HepG2 (cell line): ENCODE data around the gene GZF1. TPM values are rescaled to one million over a fixed set of nuclear protein-coding genes. Genes with fewer than 3 reads are reported as not detected.

Experiments used
- ARHGAP35 ChIP-seq: sonication (generic); formaldehyde crosslinking; IDR thresholded peaks from 2 replicates; pipeline ENCODE4 v1.9.0; 2022; ENCODE audit warnings: mild to moderate bottlenecking, inconsistent platforms, moderate library complexity, missing genetic modification reagents, borderline replicate concordance
- DZIP1 ChIP-seq: sonication (generic); formaldehyde crosslinking; IDR thresholded peaks from 2 replicates; pipeline ENCODE4 v1.5.0; 2020; ENCODE audit warnings: mild to moderate bottlenecking, missing genetic modification reagents
- HOXA5 ChIP-seq: sonication (generic); formaldehyde crosslinking; IDR thresholded peaks from 2 replicates; pipeline ENCODE4 v1.4.0; 2020; ENCODE audit warnings: missing genetic modification reagents
- MXD4 ChIP-seq: IDR thresholded peaks from 2 replicates; pipeline ENCODE4 v1.6.1; 2016; ENCODE audit warnings: mild to moderate bottlenecking, missing biosample characterization, missing genetic modification reagents
- NFRKB ChIP-seq: fragments of 450-650 bp; IDR thresholded peaks from 2 replicates; pipeline ENCODE4 v1.6.1; 2017
- REST ChIP-seq, 2 experiments: IDR thresholded peaks; 2 replicates each; pipeline ENCODE4 v1.6.1; 2011 to 2012; ENCODE audit warnings: low read length in 2 of 2, borderline replicate concordance in 1 of 2, low read depth in 1 of 2, mild to moderate bottlenecking in 1 of 2, moderate library complexity in 1 of 2
- ZNF224 ChIP-seq: sonication (generic); formaldehyde crosslinking; IDR thresholded peaks from 2 replicates; pipeline ENCODE4 v1.5.0; 2020; ENCODE audit warnings: mild to moderate bottlenecking, missing genetic modification reagents
- ZNF816 ChIP-seq: sonication (generic); formaldehyde crosslinking; IDR thresholded peaks from 2 replicates; pipeline ENCODE4 v1.8.0; 2022; ENCODE audit warnings: missing genetic modification reagents, mild to moderate bottlenecking, borderline replicate concordance
- ZSCAN31 ChIP-seq: sonication (generic); formaldehyde crosslinking; IDR thresholded peaks from 2 replicates; pipeline ENCODE4 v1.5.0; 2020; ENCODE audit warnings: low read depth, mild to moderate bottlenecking, missing genetic modification reagents
- polyA plus RNA-seq, 8 experiments: library from polyadenylated mRNA; depleted of rRNA in 3 of 8; stranded (reverse) in 7 of 8; unstranded in 1 of 8; fragments of >200 nt; fragmentation: Illumina TruSeq in 4 of 8; extraction: Trizol in 4 of 8; gene quantifications; 2 replicates each; pipeline versions ENCODE4 v1.2.1 to v1.2.3, GENCODE V29; 2011 to 2016; ENCODE audit warnings: low read depth in 4 of 8, missing spikeins in 1 of 8, mixed read lengths in 1 of 8; ENCODE audit not compliant: insufficient read depth in 1 of 8
- total RNA-seq, 5 experiments: library from RNA; depleted of rRNA; stranded (reverse); fragments of >200 nt; fragmentation: Illumina TruSeq; extraction: Trizol; gene quantifications; 2 replicates each; pipeline ENCODE4 v1.2.3, GENCODE V29; 2016; ENCODE audit warnings: low read depth in 1 of 5
- TF ChIP-seq, protein P1 (sequence below): sonication (generic); formaldehyde crosslinking; IDR thresholded peaks from 2 replicates; pipeline ENCODE4 v1.5.0; 2020; ENCODE audit warnings: mild to moderate bottlenecking, missing genetic modification reagents, borderline replicate concordance

Gene GZF1
- total and polyA plus RNA-seq, 2 of the 13 experiments (the other 11 are each of a cell fraction or from before 2014, with no cell fraction given): 16.9 to 26.0 TPM

DNA sequence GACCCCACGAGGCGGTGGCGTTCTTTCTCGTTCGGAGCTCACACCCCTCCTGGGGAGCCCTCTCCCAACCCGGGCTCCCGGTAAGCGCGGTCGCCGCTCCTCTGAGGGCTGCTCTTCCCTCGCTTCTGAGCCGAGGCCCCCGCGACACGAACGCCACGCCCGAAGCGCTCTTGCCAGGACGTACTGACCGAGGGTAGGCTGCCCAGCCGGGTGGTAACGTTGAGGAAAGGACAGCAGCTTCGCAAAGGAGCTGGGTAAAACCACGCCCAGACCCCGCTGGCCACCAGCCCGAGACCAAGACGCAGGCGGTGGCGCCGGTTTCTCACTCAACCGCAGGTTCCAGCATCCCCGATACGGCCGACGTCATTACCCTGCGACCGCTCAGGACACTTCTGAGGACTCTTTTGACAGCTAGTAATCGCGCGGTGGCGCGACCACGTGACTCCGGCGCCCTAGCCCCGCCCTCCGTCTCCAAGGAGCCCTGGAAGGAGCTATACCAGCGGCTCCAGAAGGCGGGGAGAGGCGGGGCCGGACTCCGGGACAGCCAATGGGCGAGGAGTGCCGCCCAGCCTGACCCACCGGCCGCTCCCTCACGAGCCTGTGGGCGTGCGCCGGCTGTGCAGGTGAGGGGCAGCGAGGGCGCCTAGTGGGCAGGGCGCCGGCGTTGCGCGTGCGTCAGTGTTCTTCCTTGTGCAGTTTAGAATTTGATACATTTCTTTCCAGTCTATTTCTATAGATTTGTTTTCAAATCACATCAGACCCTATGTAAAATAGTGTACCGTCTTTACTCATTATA, 4.0 kb upstream of the GZF1 start (continued):
- TF ChIP-seq ZNF224 (CRISPR knock-in tag): peak; percentile 85; the same call in 1 of the 2 replicates
- no peak for TF ChIP-seq NFRKB
- TF ChIP-seq ARHGAP35 (CRISPR knock-in tag): peak; percentile 88; the same call in 1 of the 2 replicates
- TF ChIP-seq DZIP1 (CRISPR knock-in tag): no peak; the same call in 1 of the 2 replicates
- peak; percentile 99 for TF ChIP-seq MXD4
- TF ChIP-seq, protein P1, sequence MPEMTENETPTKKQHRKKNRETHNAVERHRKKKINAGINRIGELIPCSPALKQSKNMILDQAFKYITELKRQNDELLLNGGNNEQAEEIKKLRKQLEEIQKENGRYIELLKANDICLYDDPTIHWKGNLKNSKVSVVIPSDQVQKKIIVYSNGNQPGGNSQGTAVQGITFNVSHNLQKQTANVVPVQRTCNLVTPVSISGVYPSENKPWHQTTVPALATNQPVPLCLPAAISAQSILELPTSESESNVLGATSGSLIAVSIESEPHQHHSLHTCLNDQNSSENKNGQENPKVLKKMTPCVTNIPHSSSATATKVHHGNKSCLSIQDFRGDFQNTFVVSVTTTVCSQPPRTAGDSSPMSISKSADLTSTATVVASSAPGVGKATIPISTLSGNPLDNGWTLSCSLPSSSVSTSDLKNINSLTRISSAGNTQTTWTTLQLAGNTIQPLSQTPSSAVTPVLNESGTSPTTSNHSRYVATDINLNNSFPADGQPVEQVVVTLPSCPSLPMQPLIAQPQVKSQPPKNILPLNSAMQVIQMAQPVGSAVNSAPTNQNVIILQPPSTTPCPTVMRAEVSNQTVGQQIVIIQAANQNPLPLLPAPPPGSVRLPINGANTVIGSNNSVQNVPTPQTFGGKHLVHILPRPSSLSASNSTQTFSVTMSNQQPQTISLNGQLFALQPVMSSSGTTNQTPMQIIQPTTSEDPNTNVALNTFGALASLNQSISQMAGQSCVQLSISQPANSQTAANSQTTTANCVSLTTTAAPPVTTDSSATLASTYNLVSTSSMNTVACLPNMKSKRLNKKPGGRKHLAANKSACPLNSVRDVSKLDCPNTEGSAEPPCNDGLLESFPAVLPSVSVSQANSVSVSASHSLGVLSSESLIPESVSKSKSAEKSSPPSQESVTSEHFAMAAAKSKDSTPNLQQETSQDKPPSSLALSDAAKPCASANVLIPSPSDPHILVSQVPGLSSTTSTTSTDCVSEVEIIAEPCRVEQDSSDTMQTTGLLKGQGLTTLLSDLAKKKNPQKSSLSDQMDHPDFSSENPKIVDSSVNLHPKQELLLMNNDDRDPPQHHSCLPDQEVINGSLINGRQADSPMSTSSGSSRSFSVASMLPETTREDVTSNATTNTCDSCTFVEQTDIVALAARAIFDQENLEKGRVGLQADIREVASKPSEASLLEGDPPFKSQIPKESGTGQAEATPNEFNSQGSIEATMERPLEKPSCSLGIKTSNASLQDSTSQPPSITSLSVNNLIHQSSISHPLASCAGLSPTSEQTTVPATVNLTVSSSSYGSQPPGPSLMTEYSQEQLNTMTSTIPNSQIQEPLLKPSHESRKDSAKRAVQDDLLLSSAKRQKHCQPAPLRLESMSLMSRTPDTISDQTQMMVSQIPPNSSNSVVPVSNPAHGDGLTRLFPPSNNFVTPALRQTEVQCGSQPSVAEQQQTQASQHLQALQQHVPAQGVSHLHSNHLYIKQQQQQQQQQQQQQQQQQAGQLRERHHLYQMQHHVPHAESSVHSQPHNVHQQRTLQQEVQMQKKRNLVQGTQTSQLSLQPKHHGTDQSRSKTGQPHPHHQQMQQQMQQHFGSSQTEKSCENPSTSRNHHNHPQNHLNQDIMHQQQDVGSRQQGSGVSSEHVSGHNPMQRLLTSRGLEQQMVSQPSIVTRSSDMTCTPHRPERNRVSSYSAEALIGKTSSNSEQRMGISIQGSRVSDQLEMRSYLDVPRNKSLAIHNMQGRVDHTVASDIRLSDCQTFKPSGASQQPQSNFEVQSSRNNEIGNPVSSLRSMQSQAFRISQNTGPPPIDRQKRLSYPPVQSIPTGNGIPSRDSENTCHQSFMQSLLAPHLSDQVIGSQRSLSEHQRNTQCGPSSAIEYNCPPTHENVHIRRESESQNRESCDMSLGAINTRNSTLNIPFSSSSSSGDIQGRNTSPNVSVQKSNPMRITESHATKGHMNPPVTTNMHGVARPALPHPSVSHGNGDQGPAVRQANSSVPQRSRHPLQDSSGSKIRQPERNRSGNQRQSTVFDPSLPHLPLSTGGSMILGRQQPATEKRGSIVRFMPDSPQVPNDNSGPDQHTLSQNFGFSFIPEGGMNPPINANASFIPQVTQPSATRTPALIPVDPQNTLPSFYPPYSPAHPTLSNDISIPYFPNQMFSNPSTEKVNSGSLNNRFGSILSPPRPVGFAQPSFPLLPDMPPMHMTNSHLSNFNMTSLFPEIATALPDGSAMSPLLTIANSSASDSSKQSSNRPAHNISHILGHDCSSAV (CRISPR knock-in tag): peak; percentile 39; the same call in 1 of the 2 replicates
- TF ChIP-seq HOXA5 (CRISPR knock-in tag): peak; percentile 90
- TF ChIP-seq ZNF816: peak; percentile 62; the same call in 1 of the 2 replicates
- peak; percentile 75; the same call in 1 of the 2 replicates for TF ChIP-seq ZSCAN31 (CRISPR knock-in tag)
- TF ChIP-seq REST (IDR thresholded peaks at IDR 0.05; ENCODE audit: borderline replicate concordance in 1 of 2, low read depth in 1 of 2, low read length in 2 of 2): 0 out of 4 replicates have a peak, but pooled peaks of 1 of the 2 experiments have one; percentile 14
